ENCODE measurements around the gene LINGO1.

LINGO1 gene

DNA sequence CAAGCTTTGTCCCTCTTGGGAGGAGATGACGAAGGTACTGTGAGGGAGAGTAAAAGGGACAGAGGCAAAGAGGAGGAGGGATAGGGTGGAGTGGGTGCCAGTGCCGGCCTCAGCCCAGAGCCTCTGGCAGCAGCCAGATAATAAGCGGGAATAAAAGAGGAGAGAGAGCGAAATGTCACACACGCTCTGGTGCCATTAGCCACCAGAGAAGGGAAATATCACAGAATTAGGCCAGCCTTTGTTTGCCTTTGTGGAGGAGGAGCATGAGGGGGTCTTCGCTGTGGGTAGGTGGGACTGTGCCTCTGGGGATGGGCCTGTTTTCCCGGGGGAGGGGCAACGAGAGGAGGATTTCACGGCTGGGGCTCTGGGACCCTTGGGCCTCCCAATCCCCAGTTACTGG lies 67.8 kb downstream of the LINGO1 start:
- no peak for DNase-seq
- Histone ChIP-seq H3K27ac (ENCODE audit: insufficient read depth, low read length, poor library complexity, severe bottlenecking) (no peak overlapping the region), H3K27me3 (replicated peaks; ENCODE audit: control insufficient read depth, insufficient read depth, low read length, poor library complexity, severe bottlenecking) (no peaks in the 10 kb centered on the region), H3K4me1 (ENCODE audit: control insufficient read depth, insufficient read depth, low read length, poor library complexity, severe bottlenecking) (no peaks in the 10 kb centered on the region), H3K9me3 (ENCODE audit: control insufficient read depth, low read length) (no peaks in the 10 kb centered on the region), H3K36me3 (ENCODE audit: control insufficient read depth, insufficient read depth, low read length) (no peaks in the 10 kb centered on the region), H3K4me3 (ENCODE audit: insufficient read depth, low read depth, low read length, poor library complexity, severe bottlenecking) (no peak overlapping the region)

- Histone ChIP-seq H3K36me3 (ENCODE audit: control insufficient read depth, insufficient read depth, low read length) (no peaks in the 10 kb centered on the region), H3K9me3 (ENCODE audit: control insufficient read depth, low read length) (no peaks in the 10 kb centered on the region), H3K27ac (ENCODE audit: insufficient read depth, low read length, poor library complexity, severe bottlenecking) (no peak overlapping the region), H3K27me3 (replicated peaks; ENCODE audit: control insufficient read depth, insufficient read depth, low read length, poor library complexity, severe bottlenecking) (no peaks in the 10 kb centered on the region), H3K4me1 (ENCODE audit: control insufficient read depth, insufficient read depth, low read length, poor library complexity, severe bottlenecking) (no peaks in the 10 kb centered on the region), H3K4me3 (ENCODE audit: insufficient read depth, low read depth, low read length, poor library complexity, severe bottlenecking) (no peak overlapping the region)
- DNase-seq = no peak
Observed at GRCh38 chr15:77564341-77564740, 68.4 kb downstream of the LINGO1 start.

DNA sequence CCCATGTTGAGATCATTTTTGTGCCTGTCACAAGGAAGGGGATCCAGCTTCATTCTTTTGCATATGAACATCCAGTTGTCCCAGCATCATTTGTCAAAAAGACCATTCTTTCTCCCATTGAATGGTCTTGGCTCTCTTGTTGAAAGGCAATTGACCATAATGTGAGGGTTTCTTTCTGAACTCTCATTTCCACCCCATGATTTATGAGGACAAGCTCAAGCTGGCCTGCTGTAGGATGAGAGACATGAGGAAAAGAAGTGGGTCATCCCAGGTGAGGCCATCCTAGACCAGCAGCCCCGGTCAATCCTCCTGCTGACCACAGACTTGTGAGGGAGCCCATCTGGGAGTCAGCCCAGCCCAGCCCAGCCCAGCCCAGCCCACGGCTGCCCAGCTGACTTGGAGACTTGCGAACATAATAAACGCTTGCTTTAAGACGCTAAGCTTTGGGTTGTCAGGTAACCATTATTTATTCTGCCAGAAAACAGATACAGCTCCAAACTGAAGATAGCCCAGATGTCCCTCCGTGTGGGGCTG lies 69.0 kb downstream of the LINGO1 start:
- Histone ChIP-seq H3K4me1 (ENCODE audit: control insufficient read depth, insufficient read depth, low read length, poor library complexity, severe bottlenecking) (no peaks in the 10 kb centered on the region), H3K4me3 (ENCODE audit: insufficient read depth, low read depth, low read length, poor library complexity, severe bottlenecking) (no peak overlapping the region), H3K36me3 (ENCODE audit: control insufficient read depth, insufficient read depth, low read length) (no peaks in the 10 kb centered on the region), H3K9me3 (ENCODE audit: control insufficient read depth, low read length) (no peaks in the 10 kb centered on the region), H3K27me3 (replicated peaks; ENCODE audit: control insufficient read depth, insufficient read depth, low read length, poor library complexity, severe bottlenecking) (no peaks in the 10 kb centered on the region), H3K27ac (ENCODE audit: insufficient read depth, low read length, poor library complexity, severe bottlenecking) (no peak overlapping the region)
- no peak for DNase-seq

Measured in effector memory CD4-positive, alpha-beta T cell (primary cell).